Ascending aorta (tissue), 2 donors: ENCODE measurements around the gene IL34. TPM values are rescaled to one million over a fixed set of nuclear protein-coding genes. Genes with fewer than 3 reads are reported as not detected.
A peak's percentile ranks its signal among the peaks of the same experiment; 100 is the strongest.

Source experiments
- DNase-seq, 2 donors: peaks; one replicate each; pipeline ENCODE4 v3.0.0-alpha.2; 2019; ENCODE audit warnings: low spot score in 2 of 2
- H3K27ac ChIP-seq, 2 donors: fragments of 200-600 bp; sonication (generic); one replicate each; pipeline ENCODE4 v1.5.1; 2016 to 2017; ENCODE audit warnings: mild to moderate bottlenecking in 1 of 2
- H3K27me3 ChIP-seq: fragments of 200-600 bp; sonication (generic); one replicate; pipeline ENCODE4 v1.5.1; 2017
- H3K36me3 ChIP-seq, 2 donors: fragments of 200-600 bp; sonication (generic); one replicate each; pipeline ENCODE4 v1.5.1; 2016
- H3K4me1 ChIP-seq, 2 donors: fragments of 200-600 bp; sonication (generic); one replicate each; pipeline ENCODE4 v1.5.1; 2016 to 2017; ENCODE audit warnings: mild to moderate bottlenecking in 1 of 2
- H3K4me3 ChIP-seq, 2 donors: fragments of 200-600 bp; sonication (generic); one replicate each; pipeline ENCODE4 v1.5.1; 2016 to 2017; ENCODE audit warnings: mild to moderate bottlenecking in 1 of 2
- H3K9me3 ChIP-seq, 2 donors: fragments of 200-600 bp; sonication (generic); one replicate each; pipeline ENCODE4 v1.5.1; 2016
- CTCF ChIP-seq, 3 experiments: fragments of 200-600 bp in 2 of 3; fragments of 450-650 bp in 1 of 3; sonication (generic) in 2 of 3; IDR thresholded peaks; one replicate each; pipeline ENCODE4 v1.5.1; 2016 to 2019; ENCODE audit warnings: antibody characterized with exemption in 3 of 3, mild to moderate bottlenecking in 1 of 3, moderate library complexity in 1 of 3
- intact Hi-C: fragments of 100-400 bp; cut with DNase I; formaldehyde crosslinking; loops from one replicate; pipeline ENCODE4 v1.15.1; 2023
- total RNA-seq: library from RNA; depleted of rRNA; stranded (reverse); fragments of >200 nt; gene quantifications from one replicate; pipeline ENCODE4 v1.1.0, GENCODE V29; 2016

IL34 gene
- total RNA-seq, 1 donor from 2014 or later, result 116 TPM

GRCh38 chr16:70703041-70703834 is 56.9 kb downstream of the IL34 start:
- no peaks in the 10 kb centered on the region for H3K36me3 ChIP-seq
- H3K9me3 ChIP-seq, result no peaks in the 10 kb centered on the region
- no peak overlapping the region for H3K4me3 ChIP-seq
- intact Hi-C loops, result loop anchor here (1.0 to 5.0 kb wide), 3 partner anchors 12 to 43 kb away; no protein-coding TSS in a partner anchor
- H3K4me1 ChIP-seq, result peaks cover 33 to 69% of the 10 kb centered on the region in 2 donors
- H3K27ac ChIP-seq, result peak overlapping the region; percentile 91 to 96
- peak; percentile 80 to 93 for DNase-seq
- no peaks in the 10 kb centered on the region for H3K27me3 ChIP-seq
- TF ChIP-seq CTCF (IDR thresholded peaks at IDR 0.05), result peak; percentile 43 to 70 (median 52)

GRCh38 chr16:70703835-70704381 is 57.5 kb downstream of the IL34 start:
- intact Hi-C loops, result loop anchor here (1.0 to 5.0 kb wide), 3 partner anchors 11 to 42 kb away; no protein-coding TSS in a partner anchor
- H3K4me1 ChIP-seq, result peaks cover 33 to 69% of the 10 kb centered on the region in 2 donors

GRCh38 chr16:70704586-70704985 is 58.2 kb downstream of the IL34 start:
- no peak for DNase-seq
- Histone ChIP-seq H3K36me3 (no peaks in the 10 kb centered on the region), H3K27ac (peak overlapping the region; percentile 91 to 96), H3K4me1 (peaks cover 32 to 68% of the 10 kb centered on the region in 2 donors), H3K9me3 (no peaks in the 10 kb centered on the region), H3K4me3 (no peak overlapping the region), H3K27me3 (no peaks in the 10 kb centered on the region)
- intact Hi-C loops, result loop anchor here (5.0 kb wide), 1 partner anchor 33 kb away; no protein-coding TSS in a partner anchor
- no peak for TF ChIP-seq CTCF (IDR thresholded peaks at IDR 0.05)

More at GRCh38 chr16:70703835-70704381, 57.5 kb downstream of the IL34 start:
- H3K27me3 ChIP-seq, result no peaks in the 10 kb centered on the region
- no peaks in the 10 kb centered on the region for H3K9me3 ChIP-seq
- no peak for TF ChIP-seq CTCF (IDR thresholded peaks at IDR 0.05)
- peak overlapping the region; percentile 91 to 96 for H3K27ac ChIP-seq
- DNase-seq, result no peak
- no peaks in the 10 kb centered on the region for H3K36me3 ChIP-seq
- no peak overlapping the region for H3K4me3 ChIP-seq

- DNase-seq, result no peak
- no peaks in the 10 kb centered on the region for H3K27me3 ChIP-seq
- no peak overlapping the region for H3K4me3 ChIP-seq
- H3K36me3 ChIP-seq, result no peaks in the 10 kb centered on the region
- TF ChIP-seq CTCF (IDR thresholded peaks at IDR 0.05), result no peak
- H3K9me3 ChIP-seq, result no peaks in the 10 kb centered on the region
- peak overlapping the region; percentile 91 to 96 for H3K27ac ChIP-seq
- intact Hi-C loops, result no loop called here
- peaks cover 27 to 64% of the 10 kb centered on the region in 2 donors for H3K4me1 ChIP-seq
These were observed 58.7 kb downstream of the IL34 start for GRCh38 chr16:70705056-70705455.

GRCh38 chr16:70706948-70707465 is 60.6 kb downstream of the IL34 start:
- H3K36me3 ChIP-seq, result no peaks in the 10 kb centered on the region
- no peak overlapping the region for H3K4me3 ChIP-seq
- H3K27me3 ChIP-seq, result no peaks in the 10 kb centered on the region
- H3K9me3 ChIP-seq, result no peaks in the 10 kb centered on the region
- no peak for DNase-seq
- H3K4me1 ChIP-seq, result peaks cover 16 to 44% of the 10 kb centered on the region in 2 donors
- intact Hi-C loops, result loop anchor here (1.0 kb wide), 1 partner anchor 8 kb away; no protein-coding TSS in a partner anchor
- peak overlapping the region; percentile 91 to 96 for H3K27ac ChIP-seq
- no peak for TF ChIP-seq CTCF (IDR thresholded peaks at IDR 0.05)
